Measurements from ENCODE around the gene NOD2.

DNA sequence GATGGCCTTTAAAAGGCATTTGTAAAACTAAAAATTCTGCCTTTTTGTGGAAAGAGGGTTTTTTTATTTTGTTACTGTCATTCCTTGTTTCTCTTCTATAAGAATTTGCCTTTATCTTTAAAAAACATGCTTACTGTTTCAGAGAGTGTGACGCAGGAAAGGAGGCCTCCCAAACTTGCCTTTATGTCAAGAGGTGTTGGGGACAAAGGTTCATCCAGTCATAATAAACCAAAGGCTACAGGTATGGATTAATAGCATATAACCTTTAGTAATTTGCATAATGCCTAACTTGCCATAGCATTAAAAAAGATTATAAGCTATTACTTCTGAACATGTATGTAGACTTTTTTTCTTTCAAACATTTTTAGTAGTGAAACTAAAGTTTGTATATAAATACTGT is 82.6 kb downstream of the NOD2 start:
- no peak for TF ChIP-seq POLR2A (IDR thresholded peaks at IDR 0.05)
- TF ChIP-seq, protein P1, sequence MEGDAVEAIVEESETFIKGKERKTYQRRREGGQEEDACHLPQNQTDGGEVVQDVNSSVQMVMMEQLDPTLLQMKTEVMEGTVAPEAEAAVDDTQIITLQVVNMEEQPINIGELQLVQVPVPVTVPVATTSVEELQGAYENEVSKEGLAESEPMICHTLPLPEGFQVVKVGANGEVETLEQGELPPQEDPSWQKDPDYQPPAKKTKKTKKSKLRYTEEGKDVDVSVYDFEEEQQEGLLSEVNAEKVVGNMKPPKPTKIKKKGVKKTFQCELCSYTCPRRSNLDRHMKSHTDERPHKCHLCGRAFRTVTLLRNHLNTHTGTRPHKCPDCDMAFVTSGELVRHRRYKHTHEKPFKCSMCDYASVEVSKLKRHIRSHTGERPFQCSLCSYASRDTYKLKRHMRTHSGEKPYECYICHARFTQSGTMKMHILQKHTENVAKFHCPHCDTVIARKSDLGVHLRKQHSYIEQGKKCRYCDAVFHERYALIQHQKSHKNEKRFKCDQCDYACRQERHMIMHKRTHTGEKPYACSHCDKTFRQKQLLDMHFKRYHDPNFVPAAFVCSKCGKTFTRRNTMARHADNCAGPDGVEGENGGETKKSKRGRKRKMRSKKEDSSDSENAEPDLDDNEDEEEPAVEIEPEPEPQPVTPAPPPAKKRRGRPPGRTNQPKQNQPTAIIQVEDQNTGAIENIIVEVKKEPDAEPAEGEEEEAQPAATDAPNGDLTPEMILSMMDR (IDR thresholded peaks at IDR 0.05), result no peak
